GM12892 (cell line): ENCODE results near the gene CD82.

Source experiments
- POLR2A ChIP-seq: IDR thresholded peaks from 2 replicates; pipeline ENCODE4 v1.6.1; 2011; ENCODE audit warnings: low read depth, low read length, control low read depth
- POLR2AphosphoS5 ChIP-seq: IDR thresholded peaks from 2 replicates; pipeline ENCODE4 v1.6.1; 2011; ENCODE audit warnings: low read depth, low read length, control low read depth
- TAF1 ChIP-seq: IDR thresholded peaks from 2 replicates; pipeline ENCODE4 v1.6.1; 2011; ENCODE audit warnings: low read depth, mild to moderate bottlenecking, control low read depth, low read length, borderline replicate concordance

DNA sequence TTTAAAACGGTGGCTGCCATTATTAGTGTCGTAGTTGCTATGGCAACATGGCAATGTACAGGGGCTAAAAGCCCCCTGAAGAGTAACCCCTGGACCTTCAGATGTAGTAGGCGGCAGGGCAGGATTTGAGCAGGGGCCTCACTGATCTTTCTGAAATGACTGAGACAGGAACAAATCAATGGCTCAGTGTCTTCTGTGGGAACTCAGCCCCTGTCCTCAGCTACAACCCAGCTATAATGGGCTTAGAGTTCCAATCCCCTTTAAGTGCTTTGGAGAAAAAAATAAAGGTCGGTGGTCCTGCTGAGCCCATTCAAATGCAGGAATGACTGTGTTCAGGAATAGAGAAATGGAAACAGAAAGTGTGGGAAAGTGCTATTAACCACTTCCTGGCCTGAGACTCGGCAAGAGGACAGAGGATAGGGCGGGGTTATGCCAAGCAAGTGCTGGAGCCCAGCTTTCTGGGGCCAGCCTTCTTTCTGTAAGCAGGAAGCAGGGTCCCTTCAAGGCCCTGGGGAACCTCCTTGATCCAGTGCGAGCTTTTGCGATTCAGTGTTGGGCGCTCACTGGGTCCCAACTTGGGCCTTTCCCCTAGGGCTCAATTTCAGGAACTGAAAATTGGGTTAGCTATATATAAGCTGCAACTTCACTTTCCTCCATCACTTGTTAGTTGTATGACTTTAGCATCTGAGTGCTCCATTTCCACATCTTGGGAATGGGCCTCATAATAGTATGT lies 6.1 kb upstream of the CD82 start:
- TF ChIP-seq POLR2A (no peak), POLR2AphosphoS5 (no peak), TAF1 (no peak)
